Pancreas (tissue), 10 donors: ENCODE measurements around the gene ZNF426. TPM values are rescaled to one million over a fixed set of nuclear protein-coding genes. Genes with fewer than 3 reads are reported as not detected.
"Not testable (repeated sequence)": the region's sequence is repeated elsewhere in the genome, so short reads cannot be mapped to it uniquely, and the experiment has no call there.

Experiments used
- ATAC-seq, 4 donors: fragments of 200-7000 bp; cut with Tn5 transposase; one replicate each; pipeline versions ENCODE4 v1.8.0 to v1.9.1; 2020; ENCODE audit warnings: mild to moderate bottlenecking in 4 of 4, moderate library complexity in 4 of 4
- DNase-seq, 6 donors: peaks; one replicate each; pipeline ENCODE4 v3.0.0-alpha.2; 2020
- FAIRE-seq: peaks from 2 replicates; lab custom pipeline; 2012; peaks lifted over from hg19 to GRCh38; lab: Jason Lieb, UNC
- H3K27ac ChIP-seq, 4 donors: fragments of 200-600 bp; sonication (generic); 1 replicate in 3 of 4; 2 replicates in 1 of 4; pipeline versions ENCODE4 v1.5.0 to v1.8.0; 2020
- H3K27me3 ChIP-seq, 4 donors: fragments of 200-600 bp; one replicate each; pipeline ENCODE4 v1.8.0; 2021
- H3K36me3 ChIP-seq, 3 donors: fragments of 200-600 bp; sonication (generic) in 1 of 3; one replicate each; pipeline versions ENCODE4 v1.5.0 to v1.8.0; 2020 to 2021
- H3K4me1 ChIP-seq, 3 donors: fragments of 200-600 bp; one replicate each; pipeline ENCODE4 v1.8.0; 2021
- H3K4me3 ChIP-seq, 4 donors: fragments of 200-600 bp; sonication (generic) in 2 of 4; one replicate each; pipeline versions ENCODE4 v1.5.0 to v1.8.0; 2020 to 2021
- H3K9me3 ChIP-seq, 4 donors: fragments of 200-600 bp; one replicate each; pipeline ENCODE4 v1.8.0; 2021
- WGBS, 2 donors: extraction: QIAGEN DNeasy Blood & Tissue Kit; methylation state at CpG; one replicate each; pipeline ENCODE4 v1.1.7; 2013; 5-methylcytosine and 5-hydroxymethylcytosine counted together
- intact Hi-C, 3 donors: fragments of 100-400 bp; cut with DNase I; formaldehyde crosslinking; loops; one replicate each; pipeline versions ENCODE4 v1.11.1 to v1.14.2; 2022
- polyA plus RNA-seq, 2 donors: library from polyadenylated mRNA; stranded (reverse); fragments of 200-250 nt; gene quantifications; one replicate each; pipeline ENCODE4 v1.2.3, GENCODE V29; 2013
- total RNA-seq, 6 donors: library from RNA; stranded (reverse); fragmentation: NEBNext Ultra II Directional in 4 of 6; extraction: Animal tissue kit (Norgen Biotek cat#: 25700) in 4 of 6; gene quantifications; one replicate each; pipeline versions ENCODE4 v1.2.1 to v1.2.4, GENCODE V29; 2021 to 2023
- TF ChIP-seq, protein P1 (sequence below), 4 donors: fragments of 200-600 bp; sonication (generic) in 3 of 4; IDR thresholded peaks; one replicate each; pipeline versions ENCODE4 v1.5.0 to v1.8.0; 2021; ENCODE audit warnings: antibody characterized with exemption in 4 of 4
- donor health status: healthy with polysubstance abuse.
- donor health status: DM: no; HTN: no; CAD: no; lungs with moderate emphysema.
- donor health status: DM: no; HTN: no; CAD: no.
- donor health status: control.
- donor health status: control.
- donor health status: Bipolar disorder and iron deficiency.
- donor health status: DM: yes; HTN: yes; CAD: no.
- donor health status: DM: no; HTN: no; CAD: no.
- donor health status: DM: no; HTN: no; CAD: no.
- donor health status: DM: yes; HTN: yes; CAD: no.

Gene ZNF426
- total and polyA plus RNA-seq, 8 donors, result 1.8 to 10.4 (median 5.2) TPM

DNA sequence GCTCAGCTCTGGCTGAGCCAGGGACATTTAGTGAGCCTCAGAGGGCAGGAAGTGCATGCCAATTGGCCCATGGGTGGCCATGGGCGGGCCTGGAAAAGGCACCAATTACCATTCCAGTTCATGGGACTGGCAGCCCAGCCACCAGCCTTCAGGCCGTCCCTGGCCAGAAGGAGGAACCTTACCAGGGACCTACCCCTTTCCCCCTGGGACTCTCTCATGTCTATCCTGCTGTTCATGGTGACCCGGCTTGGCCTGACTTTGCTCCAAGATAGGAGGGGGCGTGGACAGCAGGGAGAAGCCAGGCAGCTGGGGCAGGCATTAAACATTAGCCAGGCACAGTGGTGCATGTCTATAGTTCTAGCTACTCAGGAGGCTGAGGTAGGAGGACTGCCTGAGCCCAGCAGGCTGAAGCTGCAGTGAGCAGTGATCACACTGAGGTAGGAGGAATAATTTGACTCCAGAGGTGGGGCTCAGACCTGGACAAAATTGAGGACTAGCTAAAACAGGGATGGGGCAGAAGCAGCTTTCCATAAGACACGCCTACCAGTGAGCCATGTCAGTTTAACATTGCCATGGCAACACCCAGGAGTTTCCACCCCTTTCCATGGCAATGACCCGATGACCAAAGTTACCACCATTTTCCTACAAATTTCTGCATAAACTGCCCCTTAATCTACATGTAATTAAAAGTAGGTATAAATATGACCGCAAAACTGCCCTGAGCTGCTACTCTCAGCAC, 14.3 kb upstream of the ZNF426 start:
- H3K27ac ChIP-seq, result no peak overlapping the region
- H3K4me3 ChIP-seq, result no peak overlapping the region
- H3K9me3 ChIP-seq, result peaks cover 0 to 4% (median 0%) of the 10 kb centered on the region in 4 donors
- H3K4me1 ChIP-seq, result no peaks in the 10 kb centered on the region
- WGBS, 2 donors, result 95 to 99% methylated on average over 7 of the region's 7 CpGs
- no peak for FAIRE-seq
- ATAC-seq, result no peak
- no peaks in the 10 kb centered on the region for H3K36me3 ChIP-seq
- TF ChIP-seq, protein P1, sequence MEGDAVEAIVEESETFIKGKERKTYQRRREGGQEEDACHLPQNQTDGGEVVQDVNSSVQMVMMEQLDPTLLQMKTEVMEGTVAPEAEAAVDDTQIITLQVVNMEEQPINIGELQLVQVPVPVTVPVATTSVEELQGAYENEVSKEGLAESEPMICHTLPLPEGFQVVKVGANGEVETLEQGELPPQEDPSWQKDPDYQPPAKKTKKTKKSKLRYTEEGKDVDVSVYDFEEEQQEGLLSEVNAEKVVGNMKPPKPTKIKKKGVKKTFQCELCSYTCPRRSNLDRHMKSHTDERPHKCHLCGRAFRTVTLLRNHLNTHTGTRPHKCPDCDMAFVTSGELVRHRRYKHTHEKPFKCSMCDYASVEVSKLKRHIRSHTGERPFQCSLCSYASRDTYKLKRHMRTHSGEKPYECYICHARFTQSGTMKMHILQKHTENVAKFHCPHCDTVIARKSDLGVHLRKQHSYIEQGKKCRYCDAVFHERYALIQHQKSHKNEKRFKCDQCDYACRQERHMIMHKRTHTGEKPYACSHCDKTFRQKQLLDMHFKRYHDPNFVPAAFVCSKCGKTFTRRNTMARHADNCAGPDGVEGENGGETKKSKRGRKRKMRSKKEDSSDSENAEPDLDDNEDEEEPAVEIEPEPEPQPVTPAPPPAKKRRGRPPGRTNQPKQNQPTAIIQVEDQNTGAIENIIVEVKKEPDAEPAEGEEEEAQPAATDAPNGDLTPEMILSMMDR (IDR thresholded peaks at IDR 0.05), result no peak
- H3K27me3 ChIP-seq, result no peaks in the 10 kb centered on the region
- DNase-seq, result no peak
- intact Hi-C loops, result no loop called here

DNA sequence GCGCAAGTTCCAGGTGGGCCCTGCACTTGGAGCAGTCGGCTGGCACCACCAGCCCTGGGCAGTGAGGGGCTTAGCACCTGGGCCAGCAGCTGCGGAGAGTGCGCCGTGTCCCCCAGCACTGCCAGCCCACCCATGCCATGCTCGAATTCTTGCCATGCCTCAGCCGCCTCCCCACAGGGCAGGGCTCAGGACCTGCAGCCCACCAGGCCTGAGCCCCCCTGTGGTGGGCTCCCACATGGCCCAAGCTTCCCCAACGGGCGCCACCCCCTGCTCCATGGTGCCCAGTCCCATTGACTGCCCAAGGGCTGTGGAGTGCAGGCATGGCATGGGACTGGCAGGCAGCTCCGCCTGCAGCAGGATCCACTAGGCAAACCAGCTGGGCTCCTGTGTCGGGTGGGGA, 9.4 kb upstream of the ZNF426 start:
- 84 to 90% methylated on average over 9 to 11 of the region's 11 CpGs for WGBS, 2 donors
- Histone ChIP-seq H3K9me3 (no peaks in the 10 kb centered on the region), H3K27ac (no peak overlapping the region), H3K36me3 (no peaks in the 10 kb centered on the region), H3K4me3 (no peak overlapping the region), H3K4me1 (no peaks in the 10 kb centered on the region), H3K27me3 (no peaks in the 10 kb centered on the region)
- ATAC-seq (no peak), DNase-seq (no peak), FAIRE-seq (no peak)
- intact Hi-C loops, result no loop called here
- TF ChIP-seq, protein P1 (IDR thresholded peaks at IDR 0.05), result no peak

DNA sequence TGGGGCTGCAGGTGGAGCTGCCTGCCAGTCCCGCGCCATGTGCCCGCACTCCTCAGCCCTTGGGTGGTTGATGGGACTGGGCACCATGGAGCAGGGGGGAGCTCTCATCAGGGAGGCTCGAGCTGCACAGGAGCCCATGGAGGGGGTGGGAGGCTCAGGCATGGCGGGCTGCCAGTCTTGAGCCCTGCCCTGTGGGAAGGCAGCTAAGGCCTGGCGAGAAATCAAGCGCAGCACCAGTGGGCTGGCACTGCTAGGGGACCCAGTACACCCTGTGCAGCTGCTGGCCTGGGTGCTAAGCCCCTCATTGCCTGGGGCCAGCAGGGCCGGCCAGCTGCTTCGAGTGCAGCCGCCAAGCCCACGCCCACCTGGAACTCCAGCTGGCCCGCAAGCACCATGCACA, 2.8 kb upstream of the ZNF426 start:
- ATAC-seq, H3K27ac ChIP-seq, FAIRE-seq, H3K36me3 ChIP-seq, intact Hi-C loops, H3K27me3 ChIP-seq, H3K9me3 ChIP-seq, H3K4me3 ChIP-seq, H3K4me1 ChIP-seq: not testable (repeated sequence)
- DNase-seq, result peak in 2 of 6 donors; percentile 25 to 35
- WGBS, 2 donors, result 88 to 90% methylated on average over 11 to 12 of the region's 12 CpGs

DNA sequence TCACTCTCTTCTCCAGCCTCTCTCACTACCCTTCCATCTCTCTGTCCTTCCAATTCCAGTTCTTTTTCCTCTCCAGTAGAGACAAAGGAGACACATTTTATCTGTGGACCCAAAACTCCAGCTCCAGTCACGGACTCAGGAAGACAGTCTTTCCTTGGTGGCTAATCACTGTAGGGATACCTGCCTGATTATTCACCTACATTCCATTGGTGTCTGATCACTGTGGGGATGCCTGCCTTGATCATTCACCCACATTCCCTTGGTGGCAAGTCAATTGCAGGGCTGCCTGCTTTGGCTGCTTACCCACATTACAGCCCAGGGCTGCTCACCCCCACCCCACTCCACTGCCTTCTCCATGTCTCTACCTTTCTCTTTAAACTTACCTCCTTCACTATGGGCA, 1.5 kb upstream of the ZNF426 start:
- intact Hi-C loops, H3K4me1 ChIP-seq, H3K4me3 ChIP-seq, DNase-seq, H3K27ac ChIP-seq, H3K27me3 ChIP-seq, H3K36me3 ChIP-seq, ATAC-seq, H3K9me3 ChIP-seq, FAIRE-seq: not testable (repeated sequence)
- 62 to 88% methylated on average over 1 of the region's 1 CpG for WGBS, 2 donors

DNA sequence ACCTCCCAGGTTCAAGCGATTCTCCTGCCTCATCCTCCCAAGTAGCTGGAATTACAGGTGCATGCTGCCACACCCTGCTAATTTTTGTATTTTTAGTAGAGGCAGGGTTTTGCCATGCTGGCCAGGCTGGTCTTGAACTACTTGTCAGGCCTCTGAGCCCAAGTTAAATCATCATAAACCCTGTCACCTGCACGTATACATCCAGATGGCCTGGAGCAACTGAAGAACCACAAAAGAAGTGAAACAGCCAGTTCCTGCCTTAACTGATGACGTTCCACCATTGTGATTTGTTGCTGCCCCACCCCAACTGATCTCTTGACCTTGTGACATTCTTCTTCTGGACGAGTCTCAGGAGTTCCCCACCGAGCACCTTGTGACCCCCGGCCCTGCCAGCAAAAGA, 756 bp upstream of the ZNF426 start:
- H3K9me3 ChIP-seq, H3K4me1 ChIP-seq, FAIRE-seq, intact Hi-C loops, DNase-seq, H3K27me3 ChIP-seq, ATAC-seq: not testable (repeated sequence)
- Histone ChIP-seq H3K27ac (peak overlapping the region; percentile 72 to 93 (median 84)), H3K4me3 (peak overlapping the region in 2 of 4 donors; percentile 71 to 81), H3K36me3 (peaks cover 0 to 15% (median 14%) of the 10 kb centered on the region in 3 donors)
- 81 to 87% methylated on average over 6 of the region's 6 CpGs for WGBS, 2 donors

DNA sequence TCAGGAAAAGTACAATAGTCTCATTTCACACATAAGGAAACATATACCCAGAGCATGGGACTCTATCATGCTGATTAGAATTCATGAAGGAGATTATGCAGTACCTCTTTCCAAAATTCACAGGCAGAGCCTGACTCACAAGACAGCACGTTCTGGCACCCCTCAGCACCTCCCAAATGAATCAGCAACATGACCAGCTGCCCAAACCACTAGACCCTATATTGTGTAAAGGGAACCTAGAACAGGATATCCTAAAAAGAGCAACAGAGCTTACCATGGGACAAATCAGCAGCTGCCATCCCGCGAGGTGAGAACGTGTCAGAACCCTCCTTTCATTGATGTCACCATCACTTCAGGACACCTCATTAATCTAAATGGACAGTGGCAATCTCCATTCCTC, 2.5 kb downstream of the ZNF426 start:
- Histone ChIP-seq H3K9me3 (peaks cover 0 to 4% (median 0%) of the 10 kb centered on the region in 4 donors), H3K36me3 (peaks cover 21 to 48% (median 44%) of the 10 kb centered on the region in 3 donors)

More for the DNA sequence above, 2.5 kb downstream of the ZNF426 start:
- Histone ChIP-seq H3K27me3 (no peaks in the 10 kb centered on the region), H3K4me3 (no peak overlapping the region), H3K4me1 (no peaks in the 10 kb centered on the region), H3K27ac (no peak overlapping the region)
- intact Hi-C loops, result no loop called here
- TF ChIP-seq, protein P1 (IDR thresholded peaks at IDR 0.05), result no peak
- FAIRE-seq (no peak), DNase-seq (no peak), ATAC-seq (no peak)
- WGBS, 2 donors, result 97 to 98% methylated on average over 4 of the region's 4 CpGs
